GM12878 (cell line): ENCODE results near the gene DYNLT4. TPM values are rescaled to one million over a fixed set of nuclear protein-coding genes. Genes with fewer than 3 reads are reported as not detected.

Source experiments
- ATAC-seq: fragments of 200-7000 bp; cut with Tn5 transposase; 3 replicates; pipeline ENCODE4 v1.9.1; 2020; ENCODE audit warnings: mild to moderate bottlenecking, moderate library complexity
- BruUV-seq: library from RNA; stranded (reverse); fragments of 400-500 nt; replicated peaks from 2 replicates; lab custom pipeline; 2021; lab: Mats Ljungman, UMichigan
- CTCF ChIA-PET: fragments of 300-600 bp; sonication (Branson Sonifier 250); formaldehyde crosslinking; extraction: SDS; loops from one replicate; lab custom pipeline; 2021; ENCODE audit warnings: inconsistent platforms; lab: Yijun Ruan, JAX
- POLR2A ChIA-PET: fragments of 350-600 bp; formaldehyde crosslinking; extraction: SDS; loops from one replicate; lab custom pipeline; 2021; ENCODE audit warnings: inconsistent platforms; lab: Charles Lee
- RAD21 ChIA-PET: fragments of 300-600 bp; sonication (Branson Sonifier 250); formaldehyde crosslinking; loops from one replicate; lab custom pipeline; 2023; ENCODE audit warnings: antibody characterized with exemption; ENCODE audit not compliant: unreplicated experiment; lab: Charles Lee
- SMC1A ChIA-PET: fragments of 300-600 bp; sonication (Branson Sonifier 250); formaldehyde crosslinking; loops from one replicate; lab custom pipeline; 2023; ENCODE audit not compliant: unreplicated experiment, uncharacterized antibody; lab: Charles Lee
- DNase-seq: peaks from one replicate; pipeline ENCODE4 v3.0.0-alpha.2; 2011; ENCODE audit warnings: low read depth, low spot score
- FAIRE-seq: peaks from 3 replicates; lab custom pipeline; 2011; peaks lifted over from hg19 to GRCh38; lab: Jason Lieb, UNC
- H2AFZ ChIP-seq: 2 replicates; pipeline ENCODE4 v1.6.0; 2011; ENCODE audit warnings: low read depth, low read length, control low read depth; ENCODE audit not compliant: control insufficient read depth
- H3K27ac ChIP-seq: 2 replicates; pipeline ENCODE4 v1.5.1; 2011; ENCODE audit warnings: control low read depth; ENCODE audit not compliant: control insufficient read depth, insufficient read depth
- H3K27me3 ChIP-seq, 2 experiments: replicated peaks in 1 of 2; 2 replicates each; pipeline versions ENCODE4 v1.6.0 to v1.6.1; 2011; ENCODE audit warnings: low read length in 1 of 2; ENCODE audit not compliant: control insufficient read depth in 2 of 2, insufficient read depth in 2 of 2
- H3K36me3 ChIP-seq, 2 experiments: 2 replicates each; pipeline ENCODE4 v1.5.1; 2011; ENCODE audit warnings: low read length in 1 of 2; ENCODE audit not compliant: control insufficient read depth in 2 of 2, insufficient read depth in 2 of 2
- H3K4me1 ChIP-seq: 2 replicates; pipeline ENCODE4 v1.6.1; 2011; ENCODE audit warnings: mild to moderate bottlenecking, low read length, moderate library complexity, mixed read lengths; ENCODE audit not compliant: control insufficient read depth, insufficient read depth
- H3K4me2 ChIP-seq: 2 replicates; pipeline ENCODE4 v1.6.0; 2011; ENCODE audit warnings: control low read depth; ENCODE audit not compliant: control insufficient read depth, insufficient read depth
- H3K4me3 ChIP-seq: fragments of 200-600 bp; sonication (generic); 2 replicates; pipeline ENCODE4 v1.5.1; 2016
- H3K79me2 ChIP-seq: 2 replicates; pipeline ENCODE4 v1.6.0; 2011; ENCODE audit warnings: low read length; ENCODE audit not compliant: control insufficient read depth, insufficient read depth
- H3K9ac ChIP-seq: 2 replicates; pipeline ENCODE4 v1.8.0; 2011; ENCODE audit warnings: low read length, control low read depth, mixed read lengths; ENCODE audit not compliant: control insufficient read depth, insufficient read depth
- H3K9me3 ChIP-seq: replicated peaks from 3 replicates; pipeline ENCODE4 v1.5.1; 2011; ENCODE audit warnings: mild to moderate bottlenecking, low read length; ENCODE audit not compliant: control insufficient read depth, insufficient read depth
- H4K20me1 ChIP-seq: 2 replicates; pipeline ENCODE4 v1.6.0; 2011; ENCODE audit not compliant: control insufficient read depth, insufficient read depth
- BACH1 ChIP-seq: fragments of 450-650 bp; IDR thresholded peaks from 2 replicates; pipeline ENCODE4 v1.6.1; 2017; ENCODE audit warnings: mild to moderate bottlenecking, borderline replicate concordance
- BCL11A ChIP-seq: IDR thresholded peaks from 2 replicates; pipeline ENCODE4 v1.6.1; 2011; ENCODE audit warnings: low read depth, low read length
- CBFB ChIP-seq: IDR thresholded peaks from 2 replicates; pipeline ENCODE4 v1.6.1; 2016; ENCODE audit warnings: antibody characterized with exemption, low read depth
- CREM ChIP-seq: IDR thresholded peaks from 2 replicates; pipeline ENCODE4 v1.6.1; 2014; ENCODE audit warnings: antibody characterized with exemption, low read depth
- EP300 ChIP-seq, 2 experiments: fragments of 150-350 bp in 1 of 2; IDR thresholded peaks; 2 replicates each; pipeline ENCODE4 v1.6.1; 2011 to 2012; ENCODE audit warnings: low read depth in 2 of 2, low read length in 2 of 2, borderline replicate concordance in 1 of 2, improper control_type of control experiment in 1 of 2, inconsistent platforms in 1 of 2; ENCODE audit not compliant: control insufficient read depth in 1 of 2
- IKZF2 ChIP-seq, 2 experiments: fragments of 450-650 bp; IDR thresholded peaks; 2 replicates each; pipeline ENCODE4 v1.6.1; 2017; ENCODE audit warnings: mild to moderate bottlenecking in 2 of 2, moderate library complexity in 2 of 2
- NFYA ChIP-seq: IDR thresholded peaks from 2 replicates; pipeline ENCODE4 v1.6.1; 2011; ENCODE audit warnings: low read depth, mild to moderate bottlenecking, low read length, improper control_type of control experiment, borderline replicate concordance
- RB1 ChIP-seq: fragments of 450-650 bp; formaldehyde crosslinking; IDR thresholded peaks from 2 replicates; pipeline ENCODE4 v1.6.1; 2017; ENCODE audit warnings: mild to moderate bottlenecking, borderline replicate concordance
- RBBP5 ChIP-seq: fragments of 200-600 bp; sonication (generic); conservative IDR thresholded peaks from 2 replicates; pipeline ENCODE4 v1.6.1; 2016
- SREBF2 ChIP-seq: IDR thresholded peaks from 2 replicates; pipeline ENCODE4 v1.6.1; 2012; ENCODE audit warnings: mild to moderate bottlenecking, low read length
- TARDBP ChIP-seq: IDR thresholded peaks from 2 replicates; pipeline ENCODE4 v1.6.1; 2016; ENCODE audit warnings: borderline replicate concordance
- WRNIP1 ChIP-seq: IDR thresholded peaks from 2 replicates; pipeline ENCODE4 v1.6.1; 2011; ENCODE audit warnings: low read depth, low read length, improper control_type of control experiment, borderline replicate concordance
- YBX1 ChIP-seq: fragments of 450-650 bp; IDR thresholded peaks from 2 replicates; pipeline ENCODE4 v1.6.1; 2016; ENCODE audit warnings: antibody characterized with exemption
- WGBS: methylation state at CpG from one replicate; pipeline ENCODE4 v1.1.6; 2016; ENCODE audit warnings: low lambda C conversion rate; ENCODE audit not compliant: insufficient replicate concordance, insufficient coverage; ENCODE audit errors: missing lambda C conversion rate; 5-methylcytosine and 5-hydroxymethylcytosine counted together
- in situ Hi-C: fragments of 300-500 bp; cut with MboI; formaldehyde crosslinking; loops from 9 replicates; pipeline ENCODE4 v1.14.3; 2018; ENCODE audit warnings: mixed read lengths
- intact Hi-C: fragments of 100-400 bp; cut with micrococcal nuclease; formaldehyde crosslinking; loops from one replicate; pipeline ENCODE4 v1.14.2; 2022; ENCODE audit not compliant: unreplicated experiment
- polyA plus RNA-seq, 11 experiments: library from polyadenylated mRNA; depleted of rRNA in 4 of 11; unstranded in 6 of 11; stranded (reverse) in 5 of 11; fragments of >200 nt; fragmentation: Nextera tagmentation in 4 of 11; fragmentation: Illumina TruSeq in 1 of 11; extraction: Ambion mirVana in 4 of 11; extraction: Trizol in 1 of 11; gene quantifications; 1 replicate in 1 of 11; 2 replicates in 10 of 11; pipeline versions ENCODE4 v1.2.1 to v1.2.3, GENCODE V29; 2011 to 2016; ENCODE audit warnings: inconsistent platforms in 2 of 11, missing spikeins in 2 of 11, low read depth in 1 of 11
- total RNA-seq, 4 experiments: library from RNA; depleted of rRNA in 3 of 4; stranded (reverse); fragments of >200 nt in 3 of 4; fragmentation: Illumina TruSeq in 1 of 4; extraction: Trizol in 1 of 4; gene quantifications; 2 replicates each; pipeline versions ENCODE4 v1.2.1 to v1.2.3, GENCODE V29; 2013 to 2021
- TF ChIP-seq, protein P1 (sequence below), 3 experiments: IDR thresholded peaks in 2 of 3; conservative IDR thresholded peaks in 1 of 3; 2 replicates each; pipeline ENCODE4 v1.5.1; 2011; ENCODE audit warnings: low read depth in 3 of 3, low read length in 3 of 3, mild to moderate bottlenecking in 3 of 3, control low read depth in 2 of 3, moderate library complexity in 2 of 3, inconsistent platforms in 1 of 3, mixed read lengths in 1 of 3; ENCODE audit not compliant: control insufficient read depth in 2 of 3, insufficient read depth in 1 of 3; ENCODE audit errors: extremely low read depth in 1 of 3
- TF ChIP-seq, protein P2 (sequence below): fragments of 450-650 bp; IDR thresholded peaks from 2 replicates; pipeline ENCODE4 v1.6.1; 2017; ENCODE audit warnings: borderline replicate concordance
- TF ChIP-seq, protein P3 (sequence below): fragments of 450-650 bp; IDR thresholded peaks from 2 replicates; pipeline ENCODE4 v1.6.1; 2017; ENCODE audit warnings: low read depth, mild to moderate bottlenecking, moderate library complexity

DYNLT4 gene
- total and polyA plus RNA-seq, 10 of the 15 experiments (the other 5 are each of a cell fraction or from before 2014, with no cell fraction given), result 0.23 to 0.28 TPM; not detected in 8

DNA sequence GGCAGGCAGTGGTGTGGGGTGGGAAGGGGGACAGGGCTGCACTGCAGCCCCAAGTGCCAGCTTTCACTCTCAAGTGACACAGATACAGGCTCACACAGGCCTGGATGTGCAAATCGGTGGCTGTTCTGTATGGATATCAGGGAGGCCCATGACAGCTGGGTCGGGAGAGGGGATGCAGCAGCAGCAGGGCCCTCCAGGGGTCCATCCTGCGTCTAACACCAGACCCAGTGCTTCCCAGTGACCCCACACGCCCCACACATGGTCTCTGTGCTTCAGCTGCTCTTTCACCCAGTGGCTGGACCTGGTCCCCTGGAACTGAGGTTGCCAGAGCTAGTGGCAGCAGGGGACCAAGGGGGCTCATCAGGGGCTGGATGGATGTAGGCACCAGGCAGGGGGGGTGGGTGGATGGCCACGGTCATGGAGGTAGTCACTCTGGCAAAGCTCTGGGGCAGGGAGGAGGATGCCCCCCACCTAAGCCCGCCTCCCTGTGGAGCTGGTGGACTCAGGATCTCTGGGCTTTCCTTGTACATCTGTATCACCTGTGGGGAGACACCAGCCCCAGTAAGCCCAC is 15.1 kb upstream of the DYNLT4 start:
- 38% methylated on average over 6 of the region's 6 CpGs for WGBS
- no peaks in the 10 kb centered on the region for H4K20me1 ChIP-seq
- SMC1A ChIA-PET, result interaction anchor here (0.9 to 5.9 kb wide), 7 partner anchors 9 to 31 kb away, joined by 3 to 52 read pairs (median 5); partner anchors contain the start of genes BTBD19, DYNLT4 and PLK3
- no peak overlapping the region for H3K4me3 ChIP-seq
- no peak for ATAC-seq
- H3K27ac ChIP-seq, result no peak overlapping the region
- H3K9ac ChIP-seq, result no peak overlapping the region
- no peak for DNase-seq
- RAD21 ChIA-PET, result interaction anchor here (1.1 to 2.1 kb wide), 7 partner anchors 8 to 481 kb away, joined by 3 to 10 read pairs (median 4); partner anchors contain the start of genes HECTD3, PLK3 and UROD
- no peaks in the 10 kb centered on the region; a peak in 1 of 4 replicates for H3K27me3 ChIP-seq
- BruUV-seq, result no TSS peak
- no peak overlapping the region for H3K4me2 ChIP-seq
- TF ChIP-seq SREBF2, result no peak
- TF ChIP-seq BACH1, result no peak
- TF ChIP-seq TARDBP, result no peak
- TF ChIP-seq IKZF2 (IDR thresholded peaks at IDR 0.05), result no peak
- TF ChIP-seq WRNIP1, result no peak
- TF ChIP-seq, protein P1, sequence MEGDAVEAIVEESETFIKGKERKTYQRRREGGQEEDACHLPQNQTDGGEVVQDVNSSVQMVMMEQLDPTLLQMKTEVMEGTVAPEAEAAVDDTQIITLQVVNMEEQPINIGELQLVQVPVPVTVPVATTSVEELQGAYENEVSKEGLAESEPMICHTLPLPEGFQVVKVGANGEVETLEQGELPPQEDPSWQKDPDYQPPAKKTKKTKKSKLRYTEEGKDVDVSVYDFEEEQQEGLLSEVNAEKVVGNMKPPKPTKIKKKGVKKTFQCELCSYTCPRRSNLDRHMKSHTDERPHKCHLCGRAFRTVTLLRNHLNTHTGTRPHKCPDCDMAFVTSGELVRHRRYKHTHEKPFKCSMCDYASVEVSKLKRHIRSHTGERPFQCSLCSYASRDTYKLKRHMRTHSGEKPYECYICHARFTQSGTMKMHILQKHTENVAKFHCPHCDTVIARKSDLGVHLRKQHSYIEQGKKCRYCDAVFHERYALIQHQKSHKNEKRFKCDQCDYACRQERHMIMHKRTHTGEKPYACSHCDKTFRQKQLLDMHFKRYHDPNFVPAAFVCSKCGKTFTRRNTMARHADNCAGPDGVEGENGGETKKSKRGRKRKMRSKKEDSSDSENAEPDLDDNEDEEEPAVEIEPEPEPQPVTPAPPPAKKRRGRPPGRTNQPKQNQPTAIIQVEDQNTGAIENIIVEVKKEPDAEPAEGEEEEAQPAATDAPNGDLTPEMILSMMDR (IDR thresholded peaks at IDR 0.05 in 2 of 3, conservative IDR thresholded peaks at IDR 0.05 in 1 of 3; ENCODE audit: control insufficient read depth in 2 of 3, extremely low read depth in 1 of 3, insufficient read depth in 1 of 3, low read depth in 3 of 3, low read length in 3 of 3), result no peak
- no peak for TF ChIP-seq RBBP5
- TF ChIP-seq YBX1, result no peak
- TF ChIP-seq CBFB, result no peak
- no peak for TF ChIP-seq NFYA
- TF ChIP-seq RB1, result no peak
- TF ChIP-seq, protein P2, sequence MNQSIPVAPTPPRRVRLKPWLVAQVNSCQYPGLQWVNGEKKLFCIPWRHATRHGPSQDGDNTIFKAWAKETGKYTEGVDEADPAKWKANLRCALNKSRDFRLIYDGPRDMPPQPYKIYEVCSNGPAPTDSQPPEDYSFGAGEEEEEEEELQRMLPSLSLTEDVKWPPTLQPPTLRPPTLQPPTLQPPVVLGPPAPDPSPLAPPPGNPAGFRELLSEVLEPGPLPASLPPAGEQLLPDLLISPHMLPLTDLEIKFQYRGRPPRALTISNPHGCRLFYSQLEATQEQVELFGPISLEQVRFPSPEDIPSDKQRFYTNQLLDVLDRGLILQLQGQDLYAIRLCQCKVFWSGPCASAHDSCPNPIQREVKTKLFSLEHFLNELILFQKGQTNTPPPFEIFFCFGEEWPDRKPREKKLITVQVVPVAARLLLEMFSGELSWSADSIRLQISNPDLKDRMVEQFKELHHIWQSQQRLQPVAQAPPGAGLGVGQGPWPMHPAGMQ, result no peak
- TF ChIP-seq CREM, result no peak
- TF ChIP-seq BCL11A, result no peak
- no peak for TF ChIP-seq EP300 (IDR thresholded peaks at IDR 0.05; ENCODE audit: borderline replicate concordance in 1 of 2, control insufficient read depth in 1 of 2, low read depth in 2 of 2, low read length in 2 of 2)
- TF ChIP-seq, protein P3, sequence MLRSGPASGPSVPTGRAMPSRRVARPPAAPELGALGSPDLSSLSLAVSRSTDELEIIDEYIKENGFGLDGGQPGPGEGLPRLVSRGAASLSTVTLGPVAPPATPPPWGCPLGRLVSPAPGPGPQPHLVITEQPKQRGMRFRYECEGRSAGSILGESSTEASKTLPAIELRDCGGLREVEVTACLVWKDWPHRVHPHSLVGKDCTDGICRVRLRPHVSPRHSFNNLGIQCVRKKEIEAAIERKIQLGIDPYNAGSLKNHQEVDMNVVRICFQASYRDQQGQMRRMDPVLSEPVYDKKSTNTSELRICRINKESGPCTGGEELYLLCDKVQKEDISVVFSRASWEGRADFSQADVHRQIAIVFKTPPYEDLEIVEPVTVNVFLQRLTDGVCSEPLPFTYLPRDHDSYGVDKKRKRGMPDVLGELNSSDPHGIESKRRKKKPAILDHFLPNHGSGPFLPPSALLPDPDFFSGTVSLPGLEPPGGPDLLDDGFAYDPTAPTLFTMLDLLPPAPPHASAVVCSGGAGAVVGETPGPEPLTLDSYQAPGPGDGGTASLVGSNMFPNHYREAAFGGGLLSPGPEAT, result no peak
- peaks cover 4% of the 10 kb centered on the region for H3K4me1 ChIP-seq
- no peak for FAIRE-seq
- no peaks in the 10 kb centered on the region for H3K36me3 ChIP-seq
- no peaks in the 10 kb centered on the region for H3K79me2 ChIP-seq
- in situ Hi-C loops, result no loop called here
- no peaks in the 10 kb centered on the region for H3K9me3 ChIP-seq
- H2AFZ ChIP-seq, result no peak overlapping the region
- intact Hi-C loops, result no loop called here
- CTCF ChIA-PET, result interaction anchor here (0.8 to 3.6 kb wide), 10 partner anchors 8 to 93 kb away, joined by 3 to 21 read pairs (median 4); partner anchors contain the start of gene PLK3
- POLR2A ChIA-PET, result interaction anchor here (0.5 to 5.9 kb wide), 9 partner anchors 8 to 670 kb away, joined by 3 to 56 read pairs (median 5); partner anchors contain the start of genes BTBD19, HECTD3 and PLK3
